ENCODE results near the gene BAZ2B. TPM values are rescaled to one million over a fixed set of nuclear protein-coding genes. Genes with fewer than 3 reads are reported as not detected.
"Not testable (repeated sequence)": the region's sequence is repeated elsewhere in the genome, so short reads cannot be mapped to it uniquely, and the experiment has no call there.

BAZ2B gene
- total RNA-seq, 2 experiments from 2014 or later, result 17.9 to 18.5 TPM

DNA sequence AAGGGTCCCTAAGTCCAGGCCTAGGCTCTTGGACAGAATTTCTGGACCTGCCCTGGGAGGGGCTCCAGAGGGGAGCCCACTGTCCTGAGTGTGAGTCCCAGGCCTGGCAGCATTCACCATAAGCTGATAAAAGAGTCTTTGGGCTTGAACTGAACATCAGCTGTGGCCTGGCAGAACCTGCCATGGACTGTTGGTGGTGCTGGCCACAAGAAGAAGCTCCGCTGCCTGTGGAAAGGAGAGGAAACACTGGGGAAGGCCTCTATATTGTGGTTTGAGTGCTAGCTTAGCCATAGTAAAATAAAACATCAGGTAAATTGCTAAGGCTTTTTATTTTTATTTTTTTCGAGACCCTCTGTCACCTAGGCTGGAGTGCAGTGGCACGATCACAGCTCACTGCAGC is 20.9 kb upstream of the BAZ2B start:
- peaks cover 6% of the 10 kb centered on the region for H3K9me3 Mint-ChIP-seq
- peaks cover 15% of the 10 kb centered on the region for H3K36me3 Mint-ChIP-seq (ENCODE audit: low read depth)
- no peak overlapping the region for H3K4me3 Mint-ChIP-seq
- Histone ChIP-seq H3K27me3 (ENCODE audit: control insufficient read depth in 1 of 2, insufficient read depth in 2 of 2, low read length in 2 of 2) (no peaks in the 10 kb centered on the region), H3K27ac (ENCODE audit: low read depth in 1 of 2, low read length in 2 of 2) (no peak overlapping the region), H3K9me3 (ENCODE audit: control insufficient read depth in 1 of 2, insufficient read depth in 1 of 2, low read length in 2 of 2) (no peaks in the 10 kb centered on the region), H3K4me3 (ENCODE audit: low read length) (no peak overlapping the region), H3K4me1 (ENCODE audit: insufficient read depth, low read length) (no peaks in the 10 kb centered on the region), H3K36me3 (ENCODE audit: insufficient read depth, low read length) (no peaks in the 10 kb centered on the region)
- intact Hi-C loops (cut with DNase I, micrococcal nuclease), result no loop called here
- ATAC-seq (ENCODE audit: poor library complexity), result no peak
- DNase-seq, result no peak
- H3K27ac Mint-ChIP-seq, result no peak overlapping the region
- no peaks in the 10 kb centered on the region for H3K27me3 Mint-ChIP-seq
- CTCF ChIA-PET, result no interaction called here
- TF ChIP-seq, protein P1, sequence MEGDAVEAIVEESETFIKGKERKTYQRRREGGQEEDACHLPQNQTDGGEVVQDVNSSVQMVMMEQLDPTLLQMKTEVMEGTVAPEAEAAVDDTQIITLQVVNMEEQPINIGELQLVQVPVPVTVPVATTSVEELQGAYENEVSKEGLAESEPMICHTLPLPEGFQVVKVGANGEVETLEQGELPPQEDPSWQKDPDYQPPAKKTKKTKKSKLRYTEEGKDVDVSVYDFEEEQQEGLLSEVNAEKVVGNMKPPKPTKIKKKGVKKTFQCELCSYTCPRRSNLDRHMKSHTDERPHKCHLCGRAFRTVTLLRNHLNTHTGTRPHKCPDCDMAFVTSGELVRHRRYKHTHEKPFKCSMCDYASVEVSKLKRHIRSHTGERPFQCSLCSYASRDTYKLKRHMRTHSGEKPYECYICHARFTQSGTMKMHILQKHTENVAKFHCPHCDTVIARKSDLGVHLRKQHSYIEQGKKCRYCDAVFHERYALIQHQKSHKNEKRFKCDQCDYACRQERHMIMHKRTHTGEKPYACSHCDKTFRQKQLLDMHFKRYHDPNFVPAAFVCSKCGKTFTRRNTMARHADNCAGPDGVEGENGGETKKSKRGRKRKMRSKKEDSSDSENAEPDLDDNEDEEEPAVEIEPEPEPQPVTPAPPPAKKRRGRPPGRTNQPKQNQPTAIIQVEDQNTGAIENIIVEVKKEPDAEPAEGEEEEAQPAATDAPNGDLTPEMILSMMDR (IDR thresholded peaks at IDR 0.05), result no peak
- POLR2A ChIA-PET, result no interaction called here
- H3K4me1 Mint-ChIP-seq (ENCODE audit: low read depth), result no peaks in the 10 kb centered on the region

DNA sequence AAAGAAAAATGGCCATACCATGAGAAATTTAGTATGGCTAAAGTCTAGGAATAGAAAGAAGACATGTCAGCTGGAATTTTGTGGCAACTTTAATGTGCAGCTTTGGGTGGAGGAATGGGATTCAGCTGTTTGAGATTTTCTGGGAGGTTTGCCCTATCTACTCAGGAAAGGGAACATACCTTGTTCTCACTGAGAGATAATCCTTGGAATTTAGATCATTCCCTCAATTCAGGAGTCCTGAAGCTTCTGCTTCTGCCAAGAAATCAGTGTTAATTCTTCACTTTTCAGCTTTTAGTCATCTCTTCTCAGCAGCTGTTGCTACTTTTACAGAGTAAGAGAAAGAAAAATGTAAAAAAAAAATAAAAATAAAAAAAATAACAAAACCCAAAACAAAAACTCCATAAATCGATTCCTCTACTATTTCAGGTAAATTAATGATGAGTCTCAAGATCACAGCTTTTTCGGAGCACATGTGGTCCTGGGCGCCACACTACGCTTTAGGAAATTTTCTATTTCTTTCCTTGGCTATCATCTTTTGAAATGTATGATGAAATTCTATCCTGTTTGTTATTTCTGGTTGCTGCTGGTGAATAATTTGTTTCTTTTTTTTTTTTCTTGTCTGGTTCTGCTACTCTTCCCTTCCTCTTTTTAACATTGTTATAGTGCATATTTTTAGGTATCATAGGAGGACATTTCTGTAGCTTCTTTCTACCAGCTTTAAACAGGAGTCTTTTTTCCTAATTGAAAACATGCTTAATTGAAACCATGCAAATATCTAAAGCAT is 18.9 kb upstream of the BAZ2B start:
- Mint-ChIP-seq H3K27me3 (no peaks in the 10 kb centered on the region), H3K27ac (no peak overlapping the region), H3K4me1 (ENCODE audit: low read depth) (no peaks in the 10 kb centered on the region), H3K4me3 (no peak overlapping the region), H3K36me3 (ENCODE audit: low read depth) (peaks cover 10% of the 10 kb centered on the region), H3K9me3 (peaks cover 2% of the 10 kb centered on the region)
- no peak for ATAC-seq (ENCODE audit: poor library complexity)
- Histone ChIP-seq H3K27me3 (ENCODE audit: control insufficient read depth in 1 of 2, insufficient read depth in 2 of 2, low read length in 2 of 2) (no peaks in the 10 kb centered on the region), H3K4me3 (ENCODE audit: low read length) (no peak overlapping the region), H3K36me3 (ENCODE audit: insufficient read depth, low read length) (no peaks in the 10 kb centered on the region), H3K9me3 (ENCODE audit: control insufficient read depth in 1 of 2, insufficient read depth in 1 of 2, low read length in 2 of 2) (peaks cover 0 to 5% of the 10 kb centered on the region in 2 experiments), H3K4me1 (ENCODE audit: insufficient read depth, low read length) (no peaks in the 10 kb centered on the region), H3K27ac (ENCODE audit: low read depth in 1 of 2, low read length in 2 of 2) (no peak overlapping the region)
- DNase-seq, result no peak
- TF ChIP-seq, protein P1 (IDR thresholded peaks at IDR 0.05), result no peak
- ChIA-PET CTCF (interaction anchor here (0.7 kb wide), 1 partner anchor 10 kb away, joined by 3 read pairs; no protein-coding TSS in a partner anchor), POLR2A (no interaction called here)
- intact Hi-C loops (cut with DNase I, micrococcal nuclease), result no loop called here

DNA sequence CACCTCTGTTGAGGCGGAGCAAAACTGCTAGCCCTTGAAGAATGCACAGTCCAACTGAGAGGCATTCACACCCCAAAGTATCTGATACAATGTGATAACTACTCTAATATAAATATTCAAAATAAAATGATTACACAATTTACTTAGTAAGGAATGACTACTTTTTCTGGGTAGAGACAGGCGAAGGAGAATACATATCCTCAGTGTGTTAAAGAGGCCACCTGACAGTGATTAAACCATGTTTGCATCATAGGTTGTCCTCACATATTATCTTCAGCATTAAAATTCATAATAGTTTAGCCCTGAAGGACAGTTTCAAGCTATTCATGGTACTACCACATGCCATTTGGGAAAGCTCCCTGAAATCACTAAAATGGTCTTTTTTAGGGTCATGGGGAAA is 16.9 kb upstream of the BAZ2B start:
- H3K9me3 ChIP-seq (ENCODE audit: control insufficient read depth in 1 of 2, insufficient read depth in 1 of 2, low read length in 2 of 2), result peaks cover 0 to 5% of the 10 kb centered on the region in 2 experiments
- Mint-ChIP-seq H3K4me3 (no peak overlapping the region), H3K27ac (no peak overlapping the region), H3K36me3 (ENCODE audit: low read depth) (peaks cover 9% of the 10 kb centered on the region), H3K27me3 (no peaks in the 10 kb centered on the region), H3K9me3 (no peaks in the 10 kb centered on the region), H3K4me1 (ENCODE audit: low read depth) (no peaks in the 10 kb centered on the region)
- TF ChIP-seq, protein P1 (IDR thresholded peaks at IDR 0.05), result no peak
- no peaks in the 10 kb centered on the region for H3K4me1 ChIP-seq (ENCODE audit: insufficient read depth, low read length)
- H3K36me3 ChIP-seq (ENCODE audit: insufficient read depth, low read length), result no peaks in the 10 kb centered on the region
- no peaks in the 10 kb centered on the region for H3K27me3 ChIP-seq (ENCODE audit: control insufficient read depth in 1 of 2, insufficient read depth in 2 of 2, low read length in 2 of 2)
- no peak for DNase-seq
- ChIA-PET CTCF (no interaction called here), POLR2A (no interaction called here)
- no peak for ATAC-seq (ENCODE audit: poor library complexity)
- no peak overlapping the region for H3K27ac ChIP-seq (ENCODE audit: low read depth in 1 of 2, low read length in 2 of 2)
- intact Hi-C loops (cut with DNase I, micrococcal nuclease), result no loop called here
- H3K4me3 ChIP-seq (ENCODE audit: low read length), result no peak overlapping the region

DNA sequence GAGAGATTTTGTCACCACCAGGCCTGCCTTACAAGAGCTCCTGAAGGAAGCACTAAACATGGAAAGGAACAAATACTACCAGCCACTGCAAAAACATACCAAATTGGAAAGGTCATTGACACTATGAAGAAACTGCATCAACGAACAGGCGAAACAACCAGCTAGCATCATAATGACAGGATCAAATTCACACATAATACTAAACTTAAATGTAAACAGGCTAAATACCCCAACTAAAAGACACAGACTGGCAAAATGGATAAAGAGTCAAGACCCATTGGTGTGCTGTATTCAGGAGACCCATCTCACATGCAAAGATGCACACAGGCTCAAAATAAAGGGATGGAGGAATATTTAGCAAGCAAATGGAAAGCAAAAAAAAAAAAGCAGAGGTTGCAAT is 9.3 kb upstream of the BAZ2B start:
- H3K27ac ChIP-seq (ENCODE audit: low read depth in 1 of 2, low read length in 2 of 2); H3K36me3 Mint-ChIP-seq (ENCODE audit: low read depth); intact Hi-C loops (cut with DNase I, micrococcal nuclease); H3K4me3 ChIP-seq (ENCODE audit: low read length); H3K9me3 ChIP-seq (ENCODE audit: control insufficient read depth in 1 of 2, insufficient read depth in 1 of 2, low read length in 2 of 2); H3K36me3 ChIP-seq (ENCODE audit: insufficient read depth, low read length); H3K27ac Mint-ChIP-seq; H3K9me3 Mint-ChIP-seq; DNase-seq; CTCF ChIA-PET; H3K4me1 ChIP-seq (ENCODE audit: insufficient read depth, low read length); ATAC-seq (ENCODE audit: poor library complexity); H3K4me3 Mint-ChIP-seq; H3K27me3 ChIP-seq (ENCODE audit: control insufficient read depth in 1 of 2, insufficient read depth in 2 of 2, low read length in 2 of 2); H3K27me3 Mint-ChIP-seq; POLR2A ChIA-PET; H3K4me1 Mint-ChIP-seq (ENCODE audit: low read depth): not testable (repeated sequence)
